ENCODE results near the gene LRP5.

- TF ChIP-seq SIN3A (IDR thresholded peaks at IDR 0.05; ENCODE audit: borderline replicate concordance, insufficient read depth, low read length) (no peak), POLR2AphosphoS5 (IDR thresholded peaks at IDR 0.05; ENCODE audit: low read depth, low read length) (no peak), REST (IDR thresholded peaks at IDR 0.05; ENCODE audit: insufficient read depth in 1 of 2, low read depth in 2 of 2, low read length in 2 of 2) (no peak)
These were observed 39.2 kb upstream of the LRP5 start for GRCh38 chr11:68273026-68273738.
